K562 (cell line): ENCODE data around the gene SGSH. TPM values are rescaled to one million over a fixed set of nuclear protein-coding genes. Genes with fewer than 3 reads are reported as not detected.

Source experiments
- BHLHE40 ChIP-seq: IDR thresholded peaks from 2 replicates; pipeline ENCODE4 v1.6.1; 2011; ENCODE audit warnings: low read length, improper control_type of control experiment
- GMEB1 ChIP-seq: fragments of 250-450 bp; sonication (Bioruptor Pico); IDR thresholded peaks from 2 replicates; pipeline ENCODE4 v1.4.0; 2020; ENCODE audit warnings: mild to moderate bottlenecking
- HMGN3 ChIP-seq: IDR thresholded peaks from 2 replicates; pipeline ENCODE4 v1.6.1; 2011; ENCODE audit warnings: borderline replicate concordance, low read depth, mild to moderate bottlenecking, mixed read lengths, low read length; ENCODE audit not compliant: insufficient read length; ENCODE audit errors: extremely low read depth
- KDM5B ChIP-seq: fragments of 200-600 bp; sonication (generic); IDR thresholded peaks from 2 replicates; pipeline ENCODE4 v1.6.1; 2012; ENCODE audit warnings: low read depth, mild to moderate bottlenecking, moderate library complexity, low read length, control low read depth, inconsistent platforms; ENCODE audit not compliant: insufficient replicate concordance
- MAFK ChIP-seq: IDR thresholded peaks from 2 replicates; pipeline ENCODE4 v1.6.1; 2011; ENCODE audit warnings: low read length, improper control_type of control experiment
- RAD21 ChIP-seq, 2 experiments: fragments of 250-450 bp in 1 of 2; fragments of 450-650 bp in 1 of 2; sonication (Bioruptor Pico) in 1 of 2; formaldehyde crosslinking in 1 of 2; IDR thresholded peaks in 1 of 2; conservative IDR thresholded peaks in 1 of 2; 2 replicates each; pipeline versions ENCODE4 v1.4.0 to v1.8.0; 2020 to 2022; ENCODE audit warnings: mild to moderate bottlenecking in 2 of 2, moderate library complexity in 1 of 2
- SREBF2 ChIP-seq: sonication (generic); formaldehyde crosslinking; IDR thresholded peaks from 2 replicates; pipeline ENCODE4 v1.4.0; 2020; ENCODE audit warnings: mild to moderate bottlenecking, missing genetic modification reagents
- TFAP4 ChIP-seq: sonication (generic); formaldehyde crosslinking; IDR thresholded peaks from 2 replicates; pipeline ENCODE4 v1.8.0; 2022; ENCODE audit warnings: missing genetic modification reagents, mild to moderate bottlenecking, moderate library complexity, borderline replicate concordance
- ZC3H11A ChIP-seq: IDR thresholded peaks from 2 replicates; pipeline ENCODE4 v1.6.1; 2012; ENCODE audit warnings: low read depth, low read length, improper control_type of control experiment
- ZFX ChIP-seq: sonication (generic); formaldehyde crosslinking; IDR thresholded peaks from 2 replicates; pipeline ENCODE4 v1.8.0; 2022; ENCODE audit warnings: mild to moderate bottlenecking, missing genetic modification reagents, moderate library complexity
- ZNF217 ChIP-seq: sonication (generic); formaldehyde crosslinking; IDR thresholded peaks from 2 replicates; pipeline ENCODE4 v1.8.0; 2022; ENCODE audit warnings: mild to moderate bottlenecking, missing genetic modification reagents
- ZNF280B ChIP-seq: fragments of 250-450 bp; sonication (Bioruptor Pico); IDR thresholded peaks from 2 replicates; pipeline ENCODE4 v1.5.1; 2021; ENCODE audit warnings: mild to moderate bottlenecking
- ZNF609 ChIP-seq: sonication (generic); formaldehyde crosslinking; IDR thresholded peaks from 2 replicates; pipeline ENCODE4 v1.8.1; 2023; ENCODE audit warnings: missing genetic modification reagents, mild to moderate bottlenecking, borderline replicate concordance
- ZNF639 ChIP-seq, 2 experiments: fragments of 200-800 bp in 1 of 2; sonication (Bioruptor generic) in 1 of 2; sonication (generic) in 1 of 2; formaldehyde crosslinking in 1 of 2; IDR thresholded peaks in 1 of 2; conservative IDR thresholded peaks in 1 of 2; 2 replicates each; pipeline versions ENCODE4 v1.5.0 to v1.6.1; 2016 to 2020; ENCODE audit warnings: missing compliant biosample characterization in 1 of 2, missing genetic modification characterization in 1 of 2, missing genetic modification reagents in 1 of 2
- polyA plus RNA-seq, 8 experiments: library from polyadenylated mRNA; depleted of rRNA in 4 of 8; stranded (reverse) in 5 of 8; unstranded in 3 of 8; fragments of >200 nt; fragmentation: Nextera tagmentation in 2 of 8; fragmentation: Illumina TruSeq in 1 of 8; extraction: Ambion mirVana in 2 of 8; extraction: Trizol in 1 of 8; gene quantifications; 2 replicates each; pipeline versions ENCODE4 v1.2.1 to v1.2.3, GENCODE V29; 2011 to 2014; ENCODE audit warnings: inconsistent platforms in 1 of 8, missing spikeins in 1 of 8
- total RNA-seq, 7 experiments: library from RNA; depleted of rRNA in 6 of 7; stranded (reverse); fragments of >200 nt in 6 of 7; fragmentation: Illumina TruSeq in 2 of 7; extraction: Trizol in 2 of 7; gene quantifications; 2 replicates each; pipeline versions ENCODE4 v1.2.1 to v1.2.3, GENCODE V29; 2011 to 2021; ENCODE audit warnings: low replicate concordance in 1 of 7

SGSH gene
- total and polyA plus RNA-seq, 9 of the 15 experiments (the other 6 are each of a cell fraction or from before 2014, with no cell fraction given) = 0.25 to 15.7 (median 4.9) TPM

- TF ChIP-seq ZNF609 (no peak), SREBF2 (CRISPR knock-in tag) (no peak), ZFX (CRISPR knock-in tag) (no peak), RAD21 (CRISPR knock-in tag; conservative IDR thresholded peaks at IDR 0.05 in 1 of 2, IDR thresholded peaks at IDR 0.05 in 1 of 2) (peak; percentile 39 to 78), BHLHE40 (0 out of 2 replicates have a peak, but pooled peaks have one; percentile 33), HMGN3 (peak; percentile 31), GMEB1 (CRISPR knock-in tag) (no peak), ZNF639 (CRISPR knock-in tag; conservative IDR thresholded peaks at IDR 0.05 in 1 of 2, IDR thresholded peaks at IDR 0.05 in 1 of 2) (no peak), ZNF280B (no peak), ZNF217 (CRISPR knock-in tag) (no peak), TFAP4 (CRISPR knock-in tag) (peak; percentile 46; the same call in 1 of the 2 replicates), MAFK (no peak), KDM5B (no peak), ZC3H11A (no peak)
These were observed 29.0 kb upstream of the SGSH start (continued) for GRCh38 chr17:80248894-80249710.
